Thyroid gland (tissue), 4 donors: ENCODE measurements around the gene RPS6KA4. TPM values are rescaled to one million over a fixed set of nuclear protein-coding genes. Genes with fewer than 3 reads are reported as not detected.

Experiments used
- DNase-seq, 2 donors: peaks; one replicate each; pipeline ENCODE4 v3.0.0-alpha.2; 2019
- H3K27ac ChIP-seq, 3 donors: fragments of 200-600 bp; sonication (generic); 1 replicate in 2 of 3; 2 replicates in 1 of 3; pipeline ENCODE4 v1.5.1; 2016 to 2019; ENCODE audit warnings: mild to moderate bottlenecking in 1 of 3, moderate library complexity in 1 of 3
- H3K27me3 ChIP-seq: fragments of 200-600 bp; sonication (generic); one replicate; pipeline ENCODE4 v1.5.1; 2019
- H3K36me3 ChIP-seq, 2 donors: fragments of 200-600 bp; sonication (generic); one replicate each; pipeline ENCODE4 v1.5.1; 2016 to 2019
- H3K4me1 ChIP-seq, 2 donors: fragments of 200-600 bp; sonication (generic); one replicate each; pipeline ENCODE4 v1.5.1; 2017 to 2019
- H3K4me3 ChIP-seq, 3 donors: fragments of 200-600 bp; sonication (generic); replicated peaks in 1 of 3; 1 replicate in 2 of 3; 2 replicates in 1 of 3; pipeline ENCODE4 v1.5.1; 2016; ENCODE audit warnings: mild to moderate bottlenecking in 1 of 3
- H3K9me3 ChIP-seq: fragments of 200-600 bp; sonication (generic); one replicate; pipeline ENCODE4 v1.5.1; 2017
- CTCF ChIP-seq, 6 experiments: fragments of 200-600 bp in 3 of 6; fragments of 450-650 bp in 3 of 6; sonication (generic) in 3 of 6; IDR thresholded peaks; one replicate each; pipeline ENCODE4 v1.5.1; 2016 to 2019; ENCODE audit warnings: antibody characterized with exemption in 6 of 6, mild to moderate bottlenecking in 2 of 6, inconsistent platforms in 1 of 6, moderate library complexity in 1 of 6
- POLR2A ChIP-seq, 2 donors: fragments of 450-650 bp; IDR thresholded peaks; one replicate each; pipeline ENCODE4 v1.6.1; 2017; ENCODE audit warnings: antibody characterized with exemption in 2 of 2, mild to moderate bottlenecking in 2 of 2, moderate library complexity in 1 of 2
- WGBS, 2 donors: methylation state at CpG; one replicate each; pipeline ENCODE4 v1.1.5; 2017; 5-methylcytosine and 5-hydroxymethylcytosine counted together
- intact Hi-C: fragments of 100-400 bp; cut with DNase I; formaldehyde crosslinking; loops from one replicate; pipeline ENCODE4 v1.15.1; 2023
- total RNA-seq, 4 donors: library from RNA; depleted of rRNA; stranded (reverse); fragments of >200 nt; gene quantifications; one replicate each; pipeline ENCODE4 v1.2.3, GENCODE V29; 2016

Gene RPS6KA4
- total RNA-seq, 4 donors from 2014 or later: 19.2 to 44.9 (median 21.8) TPM

- TF ChIP-seq CTCF (IDR thresholded peaks at IDR 0.05) (no peak), POLR2A (IDR thresholded peaks at IDR 0.05) (no peak)
- no peaks in the 10 kb centered on the region for H3K4me1 ChIP-seq
- DNase-seq: no peak
- intact Hi-C loops: no loop called here
- H3K27ac ChIP-seq: no peak overlapping the region
- WGBS, 2 donors: 59% methylated on average over 11 to 15 of the region's 15 CpGs
- H3K9me3 ChIP-seq: no peaks in the 10 kb centered on the region
- no peaks in the 10 kb centered on the region for H3K36me3 ChIP-seq
- H3K4me3 ChIP-seq: no peak overlapping the region
- no peaks in the 10 kb centered on the region for H3K27me3 ChIP-seq
Observed at GRCh38 chr11:64384981-64385944, 26.3 kb downstream of the RPS6KA4 start.

DNA sequence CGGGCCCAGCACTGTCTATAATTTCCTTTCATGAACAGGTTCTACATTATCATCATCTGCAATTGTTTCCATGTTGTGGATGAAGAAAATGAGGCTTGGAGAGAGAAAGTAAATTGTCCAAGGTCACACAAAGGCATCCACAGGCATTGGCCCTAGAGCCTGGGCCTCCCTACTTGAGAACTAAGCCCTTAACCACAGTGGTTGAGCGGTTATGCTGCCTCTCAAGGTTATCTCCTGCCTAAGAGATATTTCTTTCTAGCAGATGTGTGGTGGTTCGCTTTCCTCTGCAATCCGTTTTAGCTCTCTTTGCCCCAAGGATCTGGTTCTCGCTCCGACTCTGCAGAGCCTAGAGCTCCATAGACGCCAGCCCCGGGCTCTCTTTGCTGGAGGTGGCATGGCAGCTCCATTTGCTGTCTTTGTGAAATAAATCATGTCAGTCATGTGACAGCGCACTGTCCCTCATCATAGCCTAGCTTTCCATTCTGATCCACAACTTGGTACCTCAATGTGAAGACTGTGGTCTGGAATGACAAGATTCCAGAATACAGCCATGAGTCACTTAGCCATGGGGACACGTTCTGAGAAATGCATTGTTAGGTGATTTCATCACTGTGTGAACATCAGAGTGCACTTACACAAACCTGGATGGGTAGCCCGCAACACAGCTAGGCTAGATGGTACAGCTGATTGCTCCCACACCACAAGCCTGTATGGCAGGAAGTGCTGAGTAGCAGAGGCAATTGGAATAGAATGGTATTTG, 27.2 kb downstream of the RPS6KA4 start:
- intact Hi-C loops: no loop called here
- TF ChIP-seq CTCF (IDR thresholded peaks at IDR 0.05) (no peak), POLR2A (IDR thresholded peaks at IDR 0.05) (no peak)
- no peak overlapping the region for H3K4me3 ChIP-seq
- WGBS, 2 donors: 86 to 87% methylated on average over 11 of the region's 11 CpGs
- H3K4me1 ChIP-seq: no peaks in the 10 kb centered on the region
- H3K9me3 ChIP-seq: no peaks in the 10 kb centered on the region
- H3K27ac ChIP-seq: no peak overlapping the region
- DNase-seq: no peak
- no peaks in the 10 kb centered on the region for H3K27me3 ChIP-seq
- H3K36me3 ChIP-seq: no peaks in the 10 kb centered on the region

GRCh38 chr11:64387916-64388315, 29.0 kb downstream of the RPS6KA4 start:
- H3K4me3 ChIP-seq: no peak overlapping the region
- no peaks in the 10 kb centered on the region for H3K27me3 ChIP-seq
- H3K27ac ChIP-seq: no peak overlapping the region
- no peaks in the 10 kb centered on the region for H3K4me1 ChIP-seq
- H3K9me3 ChIP-seq: no peaks in the 10 kb centered on the region
- intact Hi-C loops: no loop called here
- TF ChIP-seq CTCF (IDR thresholded peaks at IDR 0.05) (no peak), POLR2A (IDR thresholded peaks at IDR 0.05) (no peak)
- DNase-seq: no peak
- H3K36me3 ChIP-seq: no peaks in the 10 kb centered on the region

- DNase-seq: no peak
- Histone ChIP-seq H3K4me3 (no peak overlapping the region), H3K4me1 (no peaks in the 10 kb centered on the region), H3K36me3 (no peaks in the 10 kb centered on the region), H3K27me3 (no peaks in the 10 kb centered on the region), H3K27ac (no peak overlapping the region), H3K9me3 (no peaks in the 10 kb centered on the region)
- intact Hi-C loops: no loop called here
- 69 to 72% methylated on average over 10 of the region's 10 CpGs for WGBS, 2 donors
- no peak for TF ChIP-seq CTCF (IDR thresholded peaks at IDR 0.05)
- TF ChIP-seq POLR2A (IDR thresholded peaks at IDR 0.05): no peak
Observed at GRCh38 chr11:64388894-64389293, 29.9 kb downstream of the RPS6KA4 start.

GRCh38 chr11:64389851-64390250, 30.9 kb downstream of the RPS6KA4 start:
- Histone ChIP-seq H3K27me3 (no peaks in the 10 kb centered on the region), H3K9me3 (no peaks in the 10 kb centered on the region), H3K4me3 (no peak overlapping the region), H3K4me1 (no peaks in the 10 kb centered on the region), H3K36me3 (no peaks in the 10 kb centered on the region), H3K27ac (no peak overlapping the region)
- intact Hi-C loops: no loop called here
- no peak for TF ChIP-seq CTCF (IDR thresholded peaks at IDR 0.05)
- no peak for TF ChIP-seq POLR2A (IDR thresholded peaks at IDR 0.05)
- no peak for DNase-seq
- 98 to 100% methylated on average over 2 of the region's 2 CpGs for WGBS, 2 donors
